AG08396 (cell line): Measurements from ENCODE around the gene MPP4.

Experiments used
- DNase-seq: peaks from one replicate; pipeline ENCODE4 v3.0.0; 2012; ENCODE audit warnings: low spot score, mixed read lengths

Gene MPP4

DNA sequence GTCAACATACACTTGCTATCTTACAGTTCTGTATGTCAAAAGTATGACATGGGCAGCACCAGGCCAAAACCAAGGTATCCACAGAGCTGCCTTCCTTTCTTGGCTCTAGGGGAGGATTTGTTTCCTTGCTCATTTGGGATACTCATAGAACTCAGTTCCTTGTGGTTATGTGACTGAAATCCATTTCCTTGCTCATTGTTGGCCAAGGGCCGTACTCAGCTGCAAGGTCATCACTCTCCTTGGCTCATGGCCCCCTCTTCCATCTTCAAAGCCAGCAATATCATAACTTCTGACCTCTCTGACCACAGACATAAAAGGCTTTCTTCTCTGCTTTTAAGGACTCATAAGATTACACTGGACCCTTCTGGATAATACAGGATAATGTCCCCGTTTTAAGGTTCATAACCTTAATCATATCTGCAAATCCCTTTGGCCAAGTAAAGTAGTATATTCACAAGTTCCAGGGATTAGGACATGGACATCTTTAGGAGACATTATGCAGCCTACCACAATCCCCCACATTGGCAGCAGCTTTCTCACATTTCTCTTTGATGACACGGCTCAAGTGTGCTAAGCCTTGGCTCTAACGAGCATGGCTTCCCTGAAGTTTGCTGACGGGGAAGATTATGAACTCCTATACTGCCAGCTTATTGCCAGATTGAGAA is 76.0 kb downstream of the MPP4 start:
- DNase-seq: no peak

DNA sequence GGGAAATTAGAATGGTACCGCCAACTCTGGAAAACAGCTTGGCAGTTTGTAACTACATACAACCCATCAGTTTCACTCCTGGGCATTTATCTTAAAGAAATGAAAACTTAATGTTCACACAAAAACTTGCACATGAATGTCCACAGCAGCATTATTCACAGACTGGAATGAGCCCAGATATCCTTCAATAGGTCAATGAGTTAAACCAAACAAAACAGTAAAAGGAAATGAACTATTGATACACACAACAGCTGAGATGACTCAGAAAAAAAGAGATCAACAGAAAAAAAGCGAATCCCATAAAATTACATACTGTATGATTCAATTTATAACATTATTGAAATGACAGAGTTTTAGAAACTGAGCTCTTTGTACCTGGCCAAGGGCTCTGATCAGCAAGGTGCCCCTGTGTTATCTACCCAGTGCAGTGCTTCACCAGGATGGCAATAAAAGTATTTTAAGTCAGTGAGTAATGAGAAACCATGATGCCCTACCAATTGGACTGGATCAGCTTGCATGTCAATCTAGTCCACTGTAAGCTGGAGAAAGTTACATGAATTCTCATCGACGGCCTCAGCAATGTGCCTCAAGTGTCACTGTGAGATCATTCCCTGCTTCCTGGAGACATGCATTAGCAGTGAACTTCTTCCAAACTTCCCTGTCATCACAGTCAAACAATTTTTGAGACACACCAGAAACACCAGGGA is 77.0 kb downstream of the MPP4 start:
- DNase-seq: no peak

DNA sequence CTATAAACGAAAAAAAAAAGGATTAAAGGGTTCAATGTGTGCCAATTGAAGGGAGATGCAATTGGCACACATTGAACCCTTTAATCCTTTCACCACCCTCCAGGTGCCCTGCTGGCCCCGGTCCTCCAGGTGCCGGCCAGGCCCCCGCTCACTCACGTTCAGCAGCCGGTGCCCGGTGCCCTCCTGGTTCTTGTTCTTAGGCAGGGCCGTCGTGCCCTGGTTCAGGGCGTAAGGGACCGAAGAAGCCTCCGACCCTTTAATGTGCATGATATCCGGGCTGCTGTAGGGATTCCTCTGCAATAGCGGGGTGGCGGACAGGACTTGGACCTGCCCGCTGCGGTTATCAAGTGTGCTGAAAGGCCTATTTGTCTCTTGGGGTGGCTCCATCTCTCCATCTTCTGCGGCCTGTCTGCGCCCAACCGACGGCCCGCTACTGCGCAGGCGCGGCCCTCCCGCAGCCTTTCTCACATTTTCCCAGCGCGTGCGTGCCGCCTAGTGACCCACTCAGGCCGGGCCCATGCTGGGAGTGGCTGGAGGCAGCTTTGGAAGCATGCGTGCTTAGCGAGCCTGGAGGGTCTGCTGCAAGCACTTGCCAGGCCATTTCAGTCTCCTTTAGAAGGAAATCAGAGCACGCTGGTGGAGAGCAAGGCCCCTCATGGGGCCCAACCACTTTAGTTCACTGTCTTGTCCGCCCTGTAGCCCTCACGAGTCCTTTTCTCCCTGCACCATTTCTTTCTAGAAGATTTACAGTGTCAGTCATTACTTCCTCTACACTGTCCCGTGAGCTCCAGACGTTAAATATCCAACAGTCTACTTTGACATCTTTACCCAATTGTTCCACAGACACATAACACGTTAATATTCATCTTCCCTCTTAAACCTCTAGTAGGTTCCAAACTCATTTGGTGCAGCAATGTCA is 79.4 kb downstream of the MPP4 start:
- peak; percentile 92 for DNase-seq

DNA sequence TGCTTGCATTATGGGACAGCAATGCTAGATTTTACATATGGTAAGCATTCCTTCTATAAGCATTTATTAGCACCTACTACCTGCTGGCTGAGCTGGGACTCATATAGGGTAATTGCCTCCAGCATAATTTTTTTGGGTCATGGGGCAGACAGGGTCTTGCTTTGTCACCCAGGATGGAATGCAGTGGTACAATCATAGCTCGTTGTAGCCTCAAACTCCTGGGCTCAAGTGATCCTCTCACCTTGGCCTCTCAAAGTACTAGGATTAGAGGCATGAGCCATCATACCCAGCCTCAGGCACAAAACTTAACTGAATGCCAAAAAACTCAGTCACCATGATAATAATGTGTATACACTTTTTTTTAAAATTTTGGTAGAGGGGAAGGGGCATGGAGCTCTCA is 90.4 kb downstream of the MPP4 start:
- no peak for DNase-seq

DNA sequence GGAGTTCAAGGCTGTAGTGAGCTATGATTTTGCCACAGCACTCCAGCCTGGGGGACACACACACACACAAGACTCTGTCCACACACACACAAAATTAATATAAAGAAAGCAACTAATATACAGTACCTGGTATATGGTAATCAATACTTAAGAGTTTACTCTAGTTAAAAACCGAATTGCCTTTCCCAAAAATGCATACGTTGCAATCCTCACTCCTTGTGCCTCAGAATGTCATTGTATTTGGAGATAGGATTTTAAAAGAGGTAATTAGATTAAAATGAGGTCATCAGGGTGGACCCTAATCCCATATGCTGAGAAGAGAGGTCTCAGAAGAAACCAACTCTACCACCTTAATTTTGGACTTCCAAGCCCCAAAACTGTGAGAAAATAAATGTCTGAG is 90.9 kb downstream of the MPP4 start:
- DNase-seq: no peak

DNA sequence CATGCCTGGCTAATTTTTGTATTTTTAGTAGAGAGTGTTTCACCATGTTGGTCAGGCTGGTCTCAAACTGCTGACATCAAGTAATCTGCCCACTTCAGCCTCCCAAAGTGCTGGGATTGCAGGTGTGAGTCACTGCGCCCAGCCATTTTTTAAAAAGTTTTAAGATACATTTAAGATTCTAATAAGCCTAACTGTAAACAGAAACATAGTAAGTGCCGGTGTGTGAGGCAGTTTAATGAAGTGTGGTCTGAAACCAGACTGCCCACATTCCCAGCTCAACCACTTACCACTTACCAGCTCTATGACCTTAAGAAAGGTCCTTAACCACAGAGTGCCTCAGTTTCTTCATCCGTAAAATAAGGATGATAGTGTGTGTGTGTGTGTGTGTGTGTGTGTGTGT is 97.5 kb downstream of the MPP4 start:
- DNase-seq: no peak

DNA sequence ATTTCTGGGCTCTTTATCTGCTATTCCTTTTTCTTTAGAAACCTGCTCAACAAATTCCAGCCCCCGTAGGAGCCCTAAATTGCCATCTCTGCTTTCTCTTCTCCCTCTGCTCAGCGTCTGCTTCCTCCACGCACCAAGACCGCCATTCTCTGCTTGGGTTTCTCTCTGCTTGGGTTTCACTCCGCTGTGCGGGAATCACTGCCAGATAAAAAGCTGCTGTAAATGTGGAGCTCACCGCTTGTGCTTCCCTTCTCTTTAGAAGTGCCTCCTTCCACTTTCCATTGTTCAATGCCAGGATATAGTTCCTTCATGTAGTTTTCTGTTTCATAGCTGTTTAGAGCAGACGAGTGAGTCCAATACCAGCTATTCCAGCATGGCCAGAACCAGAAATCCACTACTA is 101.0 kb downstream of the MPP4 start:
- no peak for DNase-seq
